ENCODE measurements around the gene RRP7A.
"Not testable (repeated sequence)": the region's sequence is repeated elsewhere in the genome, so short reads cannot be mapped to it uniquely, and the experiment has no call there.

RRP7A gene

DNA sequence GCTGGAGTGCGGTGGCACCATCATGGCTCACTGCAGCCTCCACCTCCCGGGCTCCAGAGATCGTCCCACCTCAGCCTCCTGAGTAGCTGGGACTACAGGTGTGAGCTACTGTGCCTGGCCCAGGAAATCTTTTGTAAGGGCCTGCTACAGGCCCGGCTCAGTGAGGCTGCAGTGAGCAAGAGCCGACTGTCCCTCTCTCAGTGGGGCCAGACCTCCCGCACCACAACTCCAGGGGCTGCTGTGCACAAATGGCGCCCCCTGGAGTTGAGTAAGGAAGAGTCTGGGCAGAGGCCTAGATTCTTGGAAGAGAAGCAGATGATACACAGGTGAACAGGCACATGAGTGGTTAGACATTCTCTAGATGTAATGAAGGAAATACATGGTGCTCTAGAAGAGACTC is 41.2 kb upstream of the RRP7A start:
- TF ChIP-seq, protein P1, sequence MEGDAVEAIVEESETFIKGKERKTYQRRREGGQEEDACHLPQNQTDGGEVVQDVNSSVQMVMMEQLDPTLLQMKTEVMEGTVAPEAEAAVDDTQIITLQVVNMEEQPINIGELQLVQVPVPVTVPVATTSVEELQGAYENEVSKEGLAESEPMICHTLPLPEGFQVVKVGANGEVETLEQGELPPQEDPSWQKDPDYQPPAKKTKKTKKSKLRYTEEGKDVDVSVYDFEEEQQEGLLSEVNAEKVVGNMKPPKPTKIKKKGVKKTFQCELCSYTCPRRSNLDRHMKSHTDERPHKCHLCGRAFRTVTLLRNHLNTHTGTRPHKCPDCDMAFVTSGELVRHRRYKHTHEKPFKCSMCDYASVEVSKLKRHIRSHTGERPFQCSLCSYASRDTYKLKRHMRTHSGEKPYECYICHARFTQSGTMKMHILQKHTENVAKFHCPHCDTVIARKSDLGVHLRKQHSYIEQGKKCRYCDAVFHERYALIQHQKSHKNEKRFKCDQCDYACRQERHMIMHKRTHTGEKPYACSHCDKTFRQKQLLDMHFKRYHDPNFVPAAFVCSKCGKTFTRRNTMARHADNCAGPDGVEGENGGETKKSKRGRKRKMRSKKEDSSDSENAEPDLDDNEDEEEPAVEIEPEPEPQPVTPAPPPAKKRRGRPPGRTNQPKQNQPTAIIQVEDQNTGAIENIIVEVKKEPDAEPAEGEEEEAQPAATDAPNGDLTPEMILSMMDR (IDR thresholded peaks at IDR 0.05; ENCODE audit: borderline replicate concordance, insufficient read depth, low read depth, low read length) = peak; percentile 58
- H3K4me3 ChIP-seq (ENCODE audit: low read depth, low read length) = no peak overlapping the region

DNA sequence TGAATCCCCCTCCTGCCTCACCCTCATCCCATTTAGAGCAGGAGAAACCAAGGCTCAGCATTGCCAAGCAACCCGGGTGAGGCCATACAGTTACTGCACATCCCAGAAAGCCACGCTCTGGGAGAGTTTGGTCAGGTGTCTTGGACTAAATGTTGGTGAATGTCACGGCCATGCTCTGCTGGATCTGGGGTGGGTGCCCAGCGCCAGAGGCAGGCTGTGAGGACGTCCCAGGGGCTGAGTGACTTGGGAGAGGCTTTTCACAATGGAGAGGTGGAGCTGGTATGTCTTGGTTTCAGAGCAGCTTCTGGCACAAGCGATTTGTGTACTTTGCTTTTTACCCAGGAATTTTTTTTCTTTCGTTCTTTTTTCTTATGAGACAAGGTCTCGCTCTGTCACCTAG is 40.8 kb upstream of the RRP7A start:
- TF ChIP-seq, protein P1 (IDR thresholded peaks at IDR 0.05; ENCODE audit: borderline replicate concordance, insufficient read depth, low read depth, low read length) = no peak
- no peak overlapping the region for H3K4me3 ChIP-seq (ENCODE audit: low read depth, low read length)

DNA sequence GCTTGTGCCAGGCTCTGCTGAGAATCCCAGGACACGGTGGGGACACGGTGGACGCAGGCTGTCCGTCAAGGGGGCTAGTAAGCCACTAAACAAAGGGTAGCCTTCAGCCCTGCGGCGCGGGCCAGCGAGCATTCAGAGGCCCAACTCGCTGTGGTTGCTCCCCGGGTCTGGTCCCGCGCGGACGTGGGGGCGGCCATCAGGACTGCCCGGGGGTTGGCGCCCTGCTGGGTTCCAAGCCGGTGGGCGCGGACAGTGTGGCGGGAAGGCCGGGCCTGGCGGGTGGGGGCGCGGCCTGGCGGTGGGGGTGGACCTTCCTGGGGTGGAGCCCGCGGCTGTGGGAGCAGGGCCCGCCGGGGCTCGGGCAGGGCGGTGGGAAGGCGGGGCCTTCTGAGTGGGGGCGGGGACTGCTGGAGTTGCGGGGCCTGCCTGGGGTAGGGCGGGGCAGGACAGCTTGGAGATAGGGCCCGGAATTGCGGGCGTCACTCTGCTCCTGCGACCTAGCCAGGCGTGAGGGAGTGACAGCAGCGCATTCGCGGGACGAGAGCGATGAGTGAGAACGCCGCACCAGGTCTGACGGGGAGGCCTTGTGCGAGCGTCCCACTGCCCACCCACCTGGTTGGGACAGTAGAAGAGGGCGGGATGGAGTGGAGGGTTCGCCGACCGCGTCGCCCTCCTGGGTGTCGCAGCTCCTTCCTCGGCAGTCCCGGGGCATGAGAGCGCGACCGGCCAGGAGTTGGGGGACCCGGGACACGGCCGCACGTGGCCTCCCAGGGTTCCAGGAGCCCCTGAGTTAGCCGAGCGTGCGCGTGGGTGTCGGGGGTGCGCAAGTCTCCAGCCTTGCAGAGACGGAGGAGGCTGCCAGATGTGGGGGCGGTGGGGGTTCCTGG is 34.1 kb upstream of the RRP7A start, which contains the start of gene SERHL2:
Gene SERHL2 (plus strand): TSS at position 482 of the 887 bp plus-strand sequence. CDS start 65 bp downstream, at position 547.
- TF ChIP-seq, protein P1 (IDR thresholded peaks at IDR 0.05; ENCODE audit: borderline replicate concordance, insufficient read depth, low read depth, low read length) = no peak
- peak within 1 kb of the TSS; percentile 34 for H3K4me3 ChIP-seq (ENCODE audit: low read depth, low read length)

DNA sequence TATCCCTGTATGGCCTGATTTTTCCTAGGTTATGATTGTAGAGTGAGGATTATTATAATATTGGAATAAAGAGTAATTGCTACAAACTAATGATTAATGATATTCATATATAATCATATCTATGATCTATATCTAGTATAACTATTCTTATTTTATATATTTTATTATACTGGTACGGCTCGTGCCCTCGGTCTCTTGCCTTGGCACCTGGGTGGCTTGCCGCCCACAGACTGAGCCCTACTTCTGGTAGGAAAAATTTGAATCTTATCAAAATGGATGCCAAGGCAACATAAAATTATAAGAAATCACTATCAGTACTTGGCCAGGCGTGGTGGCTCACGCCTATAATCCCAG is 32.7 kb upstream of the RRP7A start:
- not testable (repeated sequence) for H3K4me3 ChIP-seq (ENCODE audit: low read depth, low read length)

DNA sequence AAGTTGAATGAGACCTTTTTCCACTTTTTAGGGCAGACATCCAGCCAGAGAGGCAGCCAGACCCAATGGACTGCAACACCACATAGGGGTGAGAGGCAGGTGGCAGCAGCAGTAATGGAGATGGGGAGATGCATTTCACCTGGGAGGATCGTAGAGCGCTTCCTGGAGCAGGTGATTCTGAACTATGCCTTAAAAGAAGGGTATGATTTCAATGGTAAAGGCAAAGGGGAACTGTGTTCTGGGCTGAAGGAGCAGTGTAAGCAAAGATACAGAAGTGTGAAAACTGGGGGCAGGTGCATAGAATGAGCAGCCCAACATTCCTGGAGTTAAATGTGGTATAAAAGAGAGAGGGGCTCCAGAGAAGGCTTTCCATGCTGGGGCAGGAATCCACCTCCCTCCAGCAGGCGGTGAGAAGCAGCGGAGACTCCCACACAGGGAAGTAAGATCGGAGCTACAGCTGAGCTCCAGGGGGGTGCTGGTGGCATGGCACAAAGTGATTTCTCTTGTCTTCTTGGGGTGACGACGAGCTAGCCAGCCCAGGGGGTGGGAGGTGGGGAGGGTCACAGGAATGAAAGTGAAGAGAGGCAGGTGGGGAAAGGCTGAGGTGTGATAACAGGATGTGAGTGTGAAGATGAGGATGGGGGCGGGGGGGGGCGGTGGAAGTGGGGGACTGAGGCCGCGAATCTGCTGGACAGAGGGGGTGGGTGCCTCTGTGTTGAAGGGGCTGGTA is 29.9 kb upstream of the RRP7A start:
- no peak overlapping the region for H3K4me3 ChIP-seq (ENCODE audit: low read depth, low read length)
- TF ChIP-seq, protein P1 (IDR thresholded peaks at IDR 0.05; ENCODE audit: borderline replicate concordance, insufficient read depth, low read depth, low read length) = no peak

DNA sequence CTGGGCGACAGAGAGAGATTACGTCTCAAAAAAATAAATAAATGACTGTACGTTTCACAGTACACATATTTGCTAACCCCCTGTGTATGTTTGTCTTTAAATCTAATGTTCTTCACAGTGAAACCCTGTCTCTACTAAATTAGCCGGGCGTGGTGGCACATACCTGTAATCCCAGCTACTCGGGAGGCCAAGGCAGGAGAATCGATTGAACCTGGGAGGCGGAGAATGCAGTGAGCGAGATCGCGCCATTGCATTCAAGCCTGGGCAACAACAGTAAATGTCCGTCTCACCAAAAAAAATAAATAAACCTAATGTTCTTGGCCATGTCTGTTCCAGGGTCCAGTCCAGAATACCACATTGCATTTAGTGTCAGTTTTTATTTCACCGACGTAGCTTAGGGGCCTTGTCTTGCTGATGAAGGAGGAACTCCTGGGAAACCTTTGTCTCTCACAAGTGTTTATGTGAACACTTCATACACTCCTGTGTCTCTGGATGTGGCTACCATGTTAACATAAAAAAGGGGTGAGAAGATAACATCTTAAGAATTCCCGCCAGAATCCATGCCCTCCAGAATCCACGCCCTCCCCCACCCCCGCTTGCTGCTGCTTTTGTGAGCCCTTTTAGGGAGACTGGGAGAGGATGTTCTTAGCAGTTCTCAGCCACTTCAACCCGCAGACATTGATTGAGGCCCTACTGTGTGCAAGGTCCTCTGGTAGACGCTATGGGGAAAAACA is 29.2 kb upstream of the RRP7A start:
- no peak overlapping the region for H3K4me3 ChIP-seq (ENCODE audit: low read depth, low read length)
- TF ChIP-seq, protein P1 (IDR thresholded peaks at IDR 0.05; ENCODE audit: borderline replicate concordance, insufficient read depth, low read depth, low read length) = no peak

DNA sequence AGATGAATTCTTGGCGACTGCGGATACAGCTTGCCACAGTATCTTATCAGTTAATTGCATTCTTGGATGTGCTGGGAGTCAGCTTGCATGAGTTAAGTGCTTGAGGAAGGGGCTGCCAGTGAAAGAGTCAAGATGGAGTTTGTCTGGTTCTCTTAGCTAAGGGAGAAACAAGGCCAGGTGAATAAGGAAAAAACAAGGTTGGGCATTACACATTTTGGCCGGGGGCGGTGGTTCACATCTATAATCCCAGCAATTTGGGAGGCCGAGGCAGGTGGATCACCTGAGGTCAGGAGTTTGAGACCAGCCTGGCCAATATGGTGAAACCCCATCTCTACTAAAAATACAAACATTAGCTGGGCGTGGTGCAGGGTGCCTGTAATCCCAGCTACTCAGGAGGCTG is 28.5 kb upstream of the RRP7A start:
- not testable (repeated sequence) for H3K4me3 ChIP-seq (ENCODE audit: low read depth, low read length)

Measured in GM12875 (cell line).